ENCODE measurements around the gene ZNF14. TPM values are rescaled to one million over a fixed set of nuclear protein-coding genes. Genes with fewer than 3 reads are reported as not detected.
A peak's percentile ranks its signal among the peaks of the same experiment; 100 is the strongest.

Gene ZNF14
- polyA plus RNA-seq, 3 donors = 0.88 to 2.1 (median 1.2) TPM

DNA sequence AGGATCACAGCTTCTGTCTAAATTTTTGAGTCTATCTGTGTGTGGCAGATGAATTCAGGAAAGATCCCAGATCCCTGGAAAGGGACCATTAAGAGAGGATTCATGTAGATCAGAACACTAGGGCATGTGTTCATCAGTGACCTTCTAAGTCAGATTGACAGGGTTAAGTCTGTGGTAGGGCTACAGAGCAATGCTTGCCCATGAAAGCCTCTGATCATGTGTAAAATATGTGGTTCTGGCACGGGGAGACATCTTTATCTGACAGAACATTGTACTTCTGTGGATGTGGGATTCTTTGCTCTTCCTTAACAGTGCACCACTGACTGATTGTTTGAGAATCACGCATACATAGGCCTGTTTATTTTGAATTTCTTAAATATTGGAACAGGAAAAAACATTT lies 45.8 kb upstream of the ZNF14 start:
- intact Hi-C loops (cut with micrococcal nuclease) = loop anchor here (5.0 to 10.0 kb wide), 5 partner anchors 44 to 244 kb away; partner anchors contain the start of genes CILP2 (in 1 of the 2), ZNF101 (in 1 of the 2), ZNF14 (in 1 of the 2) and ZNF506 (in 1 of the 2)
- WGBS (ENCODE audit: insufficient coverage) = 100% methylated on average over 1 of the region's 2 CpGs
- no peaks in the 10 kb centered on the region for H4K20me1 ChIP-seq (ENCODE audit: insufficient read depth, low read length)
- peaks cover 12 to 16% of the 10 kb centered on the region in 2 donors for H3K4me1 ChIP-seq (ENCODE audit: control insufficient read depth in 1 of 2, insufficient read depth in 2 of 2, low read length in 2 of 2)
- H3K9ac ChIP-seq (ENCODE audit: insufficient read depth, low read length, poor library complexity, severe bottlenecking) = no peak overlapping the region
- no peaks in the 10 kb centered on the region for H3K36me3 ChIP-seq (replicated peaks in 1 of 2; ENCODE audit: control insufficient read depth in 1 of 2, insufficient read depth in 2 of 2, low read length in 2 of 2)
- H2AFZ ChIP-seq (ENCODE audit: insufficient read depth, low read depth, low read length, poor library complexity, severe bottlenecking) = no peak overlapping the region
- H3K4me2 ChIP-seq (replicated peaks; ENCODE audit: extremely low read depth, low read length, poor library complexity, severe bottlenecking) = no peak overlapping the region
- H3K9me3 ChIP-seq (replicated peaks in 1 of 2; ENCODE audit: control insufficient read depth in 1 of 2, insufficient read depth in 1 of 2, low read length in 2 of 2) = peaks cover 41 to 48% of the 10 kb centered on the region in 2 donors
- no peak overlapping the region for H3K4me3 ChIP-seq (replicated peaks in 1 of 3; ENCODE audit: low read depth in 2 of 3, low read length in 3 of 3)
- no peak overlapping the region for H3K27ac ChIP-seq (ENCODE audit: low read depth in 1 of 2, low read length in 2 of 2)
- H3K79me2 ChIP-seq (ENCODE audit: insufficient read depth, low read length) = peaks cover 4% of the 10 kb centered on the region
- no peak overlapping the region for H3K4me3 Mint-ChIP-seq
- DNase-seq = no peak
- H3K27ac Mint-ChIP-seq = no peak overlapping the region
- H3K9me3 Mint-ChIP-seq = peaks cover 23 to 53% (median 48%) of the 10 kb centered on the region in 7 donors
- no peak for TF ChIP-seq CTCF (IDR thresholded peaks at IDR 0.05)
- no peaks in the 10 kb centered on the region for H3K27me3 ChIP-seq (ENCODE audit: control insufficient read depth in 2 of 2, insufficient read depth in 2 of 2, low read length in 2 of 2)
- H3K4me1 Mint-ChIP-seq = peaks cover 18% of the 10 kb centered on the region
- peaks cover 0 to 2% (median 0%) of the 10 kb centered on the region in 3 donors for H3K27me3 Mint-ChIP-seq (ENCODE audit: low read depth in 3 of 3)
- peaks cover 4 to 32% of the 10 kb centered on the region in 2 donors for H3K36me3 Mint-ChIP-seq

DNA sequence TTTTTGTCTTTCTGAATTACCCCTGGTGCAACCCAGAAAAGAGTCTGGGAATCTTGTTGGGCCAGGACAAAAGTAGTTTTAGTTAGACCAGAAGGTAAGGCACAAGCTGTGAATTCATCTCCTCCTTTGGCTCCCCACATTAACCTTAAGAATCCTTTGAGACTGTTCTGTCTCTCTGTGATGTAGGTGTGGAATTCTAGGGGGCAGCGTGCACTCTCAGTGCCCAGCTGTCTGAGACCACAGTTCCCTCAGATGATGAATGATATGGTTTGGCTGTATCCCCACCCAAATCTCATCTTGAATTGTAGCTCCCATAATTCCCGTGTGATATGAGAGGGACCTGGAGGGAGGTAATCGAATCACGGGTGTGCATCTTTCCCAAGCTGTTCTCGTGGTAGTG lies 44.8 kb upstream of the ZNF14 start:
- TF ChIP-seq CTCF (IDR thresholded peaks at IDR 0.05) = no peak
- DNase-seq = no peak
- no peak overlapping the region for H3K4me3 Mint-ChIP-seq
- no peaks in the 10 kb centered on the region for H3K27me3 ChIP-seq (ENCODE audit: control insufficient read depth in 2 of 2, insufficient read depth in 2 of 2, low read length in 2 of 2)
- H3K27me3 Mint-ChIP-seq (ENCODE audit: low read depth in 3 of 3) = no peaks in the 10 kb centered on the region
- no peaks in the 10 kb centered on the region for H3K36me3 ChIP-seq (replicated peaks in 1 of 2; ENCODE audit: control insufficient read depth in 1 of 2, insufficient read depth in 2 of 2, low read length in 2 of 2)
- no peak overlapping the region for H3K27ac Mint-ChIP-seq
- peaks cover 4% of the 10 kb centered on the region for H3K79me2 ChIP-seq (ENCODE audit: insufficient read depth, low read length)
- peaks cover 20 to 57% (median 44%) of the 10 kb centered on the region in 7 donors for H3K9me3 Mint-ChIP-seq
- H3K9ac ChIP-seq (ENCODE audit: insufficient read depth, low read length, poor library complexity, severe bottlenecking) = no peak overlapping the region
- peaks cover 39 to 45% of the 10 kb centered on the region in 2 donors for H3K9me3 ChIP-seq (replicated peaks in 1 of 2; ENCODE audit: control insufficient read depth in 1 of 2, insufficient read depth in 1 of 2, low read length in 2 of 2)
- peaks cover 18% of the 10 kb centered on the region for H3K4me1 Mint-ChIP-seq
- no peaks in the 10 kb centered on the region for H4K20me1 ChIP-seq (ENCODE audit: insufficient read depth, low read length)
- no peak overlapping the region for H3K27ac ChIP-seq (ENCODE audit: low read depth in 1 of 2, low read length in 2 of 2)
- H3K4me1 ChIP-seq (ENCODE audit: control insufficient read depth in 1 of 2, insufficient read depth in 2 of 2, low read length in 2 of 2) = peaks cover 12 to 16% of the 10 kb centered on the region in 2 donors
- peak overlapping the region; percentile 94 for H2AFZ ChIP-seq (ENCODE audit: insufficient read depth, low read depth, low read length, poor library complexity, severe bottlenecking)
- intact Hi-C loops (cut with micrococcal nuclease) = loop anchor here (2.0 to 10.0 kb wide), 7 partner anchors 43 to 243 kb away; partner anchors contain the start of genes ZNF506 (in 2 of the 2), CILP2 (in 1 of the 2), ZNF101 (in 1 of the 2) and ZNF14 (in 1 of the 2)
- no peak overlapping the region for H3K4me3 ChIP-seq (replicated peaks in 1 of 3; ENCODE audit: low read depth in 2 of 3, low read length in 3 of 3)
- H3K36me3 Mint-ChIP-seq = peaks cover 2 to 29% of the 10 kb centered on the region in 2 donors
- no CpG with 5 or more reads among the region's 5 CpGs for WGBS (ENCODE audit: insufficient coverage)
- H3K4me2 ChIP-seq (replicated peaks; ENCODE audit: extremely low read depth, low read length, poor library complexity, severe bottlenecking) = no peak overlapping the region
